Naive B cell (primary cell): ENCODE measurements around the gene IPPK. TPM values are rescaled to one million over a fixed set of nuclear protein-coding genes. Genes with fewer than 3 reads are reported as not detected.

Experiments used
- ATAC-seq, 2 donors: fragments of 150-1000 bp; cut with Tn5 transposase; 2 replicates each; pipeline ENCODE4 v1.10.0; 2021; ENCODE audit warnings: low read depth in 2 of 2, mild to moderate bottlenecking in 2 of 2, moderate library complexity in 2 of 2
- DNase-seq: peaks from one replicate; pipeline ENCODE4 v3.0.0; 2022
- H3K27ac Mint-ChIP-seq, 6 donors: one replicate each; pipeline ENCODE4 v1.8.0; 2020 to 2022; ENCODE audit warnings: mild to moderate bottlenecking in 6 of 6, mixed read lengths in 6 of 6, moderate library complexity in 5 of 6, inconsistent platforms in 2 of 6
- H3K27me3 Mint-ChIP-seq, 3 donors: one replicate each; pipeline ENCODE4 v1.8.0; 2021 to 2022; ENCODE audit warnings: mixed read lengths in 3 of 3, mild to moderate bottlenecking in 1 of 3
- H3K36me3 Mint-ChIP-seq, 2 donors: one replicate each; pipeline ENCODE4 v1.8.0; 2020 to 2022; ENCODE audit warnings: mixed read lengths in 2 of 2, inconsistent platforms in 1 of 2, mild to moderate bottlenecking in 1 of 2
- H3K4me1 Mint-ChIP-seq, 3 donors: one replicate each; pipeline ENCODE4 v1.8.0; 2020 to 2022; ENCODE audit warnings: mixed read lengths in 3 of 3, inconsistent platforms in 1 of 3, mild to moderate bottlenecking in 1 of 3, moderate library complexity in 1 of 3
- H3K4me3 Mint-ChIP-seq, 8 donors: one replicate each; pipeline ENCODE4 v1.8.0; 2020 to 2022; ENCODE audit warnings: mild to moderate bottlenecking in 8 of 8, mixed read lengths in 8 of 8, moderate library complexity in 8 of 8, inconsistent platforms in 2 of 8
- H3K9me3 Mint-ChIP-seq, 7 donors: one replicate each; pipeline ENCODE4 v1.8.0; 2020 to 2022; ENCODE audit warnings: mixed read lengths in 7 of 7, mild to moderate bottlenecking in 5 of 7, inconsistent platforms in 2 of 7, moderate library complexity in 1 of 7
- polyA plus RNA-seq, 6 donors: library from polyadenylated mRNA; unstranded; fragments of 300-500 nt; fragmentation: Illumina TruSeq; gene quantifications; one replicate each; pipeline ENCODE4 v1.2.3, GENCODE V29; 2021; ENCODE audit warnings: low read depth in 6 of 6

Gene IPPK
- polyA plus RNA-seq, 6 donors from 2014 or later: 4.1 to 12.8 (median 6.1) TPM

- Mint-ChIP-seq H3K27ac (peak overlapping the region in 1 of 6 donors; percentile 41), H3K4me3 (no peak overlapping the region), H3K9me3 (peaks cover 0 to 2% (median 0%) of the 10 kb centered on the region in 7 donors), H3K36me3 (peaks cover 18 to 19% of the 10 kb centered on the region in 2 donors), H3K4me1 (no peaks in the 10 kb centered on the region), H3K27me3 (no peaks in the 10 kb centered on the region)
- ATAC-seq (no peak), DNase-seq (no peak)
These were observed 59.2 kb downstream of the IPPK start for GRCh38 chr9:92610470-92611420.

GRCh38 chr9:92608909-92609445 lies 61.0 kb downstream of the IPPK start:
- ATAC-seq (no peak), DNase-seq (no peak)
- no peaks in the 10 kb centered on the region for H3K4me1 Mint-ChIP-seq
- no peak overlapping the region for H3K27ac Mint-ChIP-seq
- peaks cover under 1 to 14% (median 7%) of the 10 kb centered on the region in 7 donors for H3K9me3 Mint-ChIP-seq
- H3K4me3 Mint-ChIP-seq: no peak overlapping the region
- no peaks in the 10 kb centered on the region for H3K27me3 Mint-ChIP-seq
- peaks cover 12 to 17% of the 10 kb centered on the region in 2 donors for H3K36me3 Mint-ChIP-seq

DNA sequence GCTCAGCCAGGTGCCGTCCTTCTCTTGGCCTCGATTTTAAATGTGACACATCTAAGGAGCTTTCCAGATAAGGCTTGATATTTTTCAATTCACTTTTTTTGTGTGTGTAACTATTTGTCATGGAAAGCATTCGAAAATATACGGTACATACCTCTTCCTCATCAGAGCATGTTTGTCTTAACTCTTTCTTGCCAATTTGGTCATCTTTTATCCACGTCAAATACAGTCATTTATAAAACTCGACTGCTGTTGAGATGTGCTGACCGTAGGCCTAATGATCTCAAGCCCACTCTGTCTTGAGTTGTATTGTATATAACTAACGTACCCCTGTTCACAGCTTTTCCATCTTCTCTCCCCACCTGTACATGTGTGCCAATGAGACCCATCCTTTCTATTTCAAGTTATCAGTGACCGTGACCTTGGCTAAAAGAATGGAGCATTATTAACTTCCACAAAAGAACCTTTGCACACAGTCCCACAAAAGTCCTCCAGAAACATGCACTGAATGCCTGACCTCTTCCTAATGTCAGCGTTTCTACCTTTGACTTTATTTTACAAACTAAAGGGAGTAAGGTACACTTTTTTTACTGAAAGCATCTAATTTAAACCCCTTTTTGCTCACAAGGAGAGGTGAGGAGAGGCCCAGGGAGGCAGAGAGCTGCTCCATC lies 61.6 kb downstream of the IPPK start:
- Mint-ChIP-seq H3K27me3 (no peaks in the 10 kb centered on the region), H3K36me3 (peaks cover 17 to 23% of the 10 kb centered on the region in 2 donors), H3K27ac (no peak overlapping the region), H3K4me1 (peaks cover 0 to 3% (median 0%) of the 10 kb centered on the region in 3 donors), H3K4me3 (no peak overlapping the region), H3K9me3 (peaks cover 7 to 20% (median 12%) of the 10 kb centered on the region in 7 donors)
- no peak for DNase-seq
- no peak for ATAC-seq

- H3K27ac Mint-ChIP-seq: no peak overlapping the region
- H3K9me3 Mint-ChIP-seq: peaks cover 8 to 24% (median 14%) of the 10 kb centered on the region in 7 donors
- H3K36me3 Mint-ChIP-seq: peaks cover 18 to 26% of the 10 kb centered on the region in 2 donors
- ATAC-seq (no peak), DNase-seq (no peak)
- no peaks in the 10 kb centered on the region for H3K27me3 Mint-ChIP-seq
- peaks cover 0 to 3% (median 0%) of the 10 kb centered on the region in 3 donors for H3K4me1 Mint-ChIP-seq
- H3K4me3 Mint-ChIP-seq: no peak overlapping the region
These were observed 62.2 kb downstream of the IPPK start for GRCh38 chr9:92607773-92608172.

DNA sequence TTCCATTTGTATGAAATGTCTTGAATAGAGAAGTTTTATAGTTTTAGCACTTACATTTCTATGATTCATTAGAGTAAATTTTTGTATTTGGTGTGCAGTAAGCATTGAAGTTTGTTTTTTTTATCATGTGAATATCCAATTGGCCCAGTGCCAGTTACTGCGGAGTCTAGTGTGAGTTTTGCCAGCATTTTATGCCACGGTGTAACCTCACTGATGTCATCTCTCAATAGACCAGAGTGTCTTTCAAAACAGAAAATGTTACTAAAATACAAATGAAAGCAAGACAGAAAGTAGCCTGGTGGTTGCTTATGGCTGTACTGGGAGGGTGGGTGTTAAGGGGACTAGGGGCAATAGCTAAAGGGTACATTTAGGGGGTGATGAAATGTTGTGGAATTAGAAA lies 62.8 kb downstream of the IPPK start:
- Mint-ChIP-seq H3K9me3 (peaks cover 11 to 24% (median 14%) of the 10 kb centered on the region in 7 donors), H3K36me3 (peaks cover 20 to 28% of the 10 kb centered on the region in 2 donors), H3K27me3 (no peaks in the 10 kb centered on the region)

GRCh38 chr9:92605224-92605623 lies 64.7 kb downstream of the IPPK start:
- ATAC-seq: no peak
- H3K4me3 Mint-ChIP-seq: no peak overlapping the region

More for the DNA sequence above, 62.8 kb downstream of the IPPK start:
- Mint-ChIP-seq H3K4me1 (peaks cover 0 to 3% (median 2%) of the 10 kb centered on the region in 3 donors), H3K27ac (no peak overlapping the region), H3K4me3 (no peak overlapping the region)
- DNase-seq: no peak
- ATAC-seq: no peak

DNA sequence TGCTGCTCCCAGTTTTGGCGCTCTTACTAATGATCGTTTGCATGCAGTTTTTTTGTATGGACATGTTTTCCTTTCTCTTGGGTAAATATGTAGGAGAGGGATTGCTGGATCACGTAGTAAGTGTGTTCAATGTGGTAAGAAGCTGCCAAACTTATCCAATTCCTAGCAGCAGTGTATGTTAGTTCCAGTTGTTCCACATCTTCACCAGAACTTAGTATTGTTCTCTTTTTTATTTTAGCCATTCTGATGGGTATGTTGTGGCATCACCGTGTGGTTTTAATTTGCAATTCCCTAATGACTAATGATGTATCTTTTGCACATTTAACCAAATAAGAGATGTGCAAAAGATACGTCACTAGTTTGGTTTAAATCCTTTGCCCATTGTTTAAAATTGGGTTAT lies 65.9 kb downstream of the IPPK start:
- ATAC-seq: no peak
- DNase-seq: no peak
- Mint-ChIP-seq H3K4me1 (peaks cover 0 to 3% (median 2%) of the 10 kb centered on the region in 3 donors), H3K9me3 (peaks cover 11 to 24% (median 14%) of the 10 kb centered on the region in 7 donors), H3K27ac (no peak overlapping the region), H3K27me3 (no peaks in the 10 kb centered on the region), H3K36me3 (peaks cover 14 to 24% of the 10 kb centered on the region in 2 donors), H3K4me3 (no peak overlapping the region)

More at GRCh38 chr9:92605224-92605623, 64.7 kb downstream of the IPPK start:
- Mint-ChIP-seq H3K27ac (no peak overlapping the region), H3K27me3 (no peaks in the 10 kb centered on the region), H3K4me1 (peaks cover 0 to 3% (median 2%) of the 10 kb centered on the region in 3 donors), H3K9me3 (peaks cover 11 to 24% (median 14%) of the 10 kb centered on the region in 7 donors), H3K36me3 (peaks cover 14 to 24% of the 10 kb centered on the region in 2 donors)
- no peak for DNase-seq

GRCh38 chr9:92603100-92603499 lies 66.8 kb downstream of the IPPK start:
- ATAC-seq: no peak
- Mint-ChIP-seq H3K4me1 (peaks cover 0 to 3% (median 2%) of the 10 kb centered on the region in 3 donors), H3K36me3 (peaks cover 14 to 24% of the 10 kb centered on the region in 2 donors), H3K4me3 (peak overlapping the region in 1 of 8 donors; percentile 50), H3K9me3 (peaks cover 11 to 24% (median 14%) of the 10 kb centered on the region in 7 donors), H3K27ac (no peak overlapping the region), H3K27me3 (no peaks in the 10 kb centered on the region)
- DNase-seq: no peak

GRCh38 chr9:92602413-92602812 lies 67.5 kb downstream of the IPPK start:
- Mint-ChIP-seq H3K27ac (no peak overlapping the region), H3K9me3 (peaks cover 11 to 24% (median 14%) of the 10 kb centered on the region in 7 donors)

GRCh38 chr9:92601451-92601850 lies 68.5 kb downstream of the IPPK start:
- no peak for ATAC-seq
- H3K36me3 Mint-ChIP-seq: peaks cover 14 to 24% of the 10 kb centered on the region in 2 donors
- peak overlapping the region in 1 of 8 donors; percentile 53 for H3K4me3 Mint-ChIP-seq
- peaks cover 0 to 3% (median 2%) of the 10 kb centered on the region in 3 donors for H3K4me1 Mint-ChIP-seq
- no peaks in the 10 kb centered on the region for H3K27me3 Mint-ChIP-seq
- no peak overlapping the region for H3K27ac Mint-ChIP-seq
- H3K9me3 Mint-ChIP-seq: peaks cover 11 to 24% (median 14%) of the 10 kb centered on the region in 7 donors
- no peak for DNase-seq

More at GRCh38 chr9:92602413-92602812, 67.5 kb downstream of the IPPK start:
- no peak for ATAC-seq
- Mint-ChIP-seq H3K4me1 (peaks cover 0 to 3% (median 2%) of the 10 kb centered on the region in 3 donors), H3K36me3 (peaks cover 14 to 24% of the 10 kb centered on the region in 2 donors), H3K27me3 (no peaks in the 10 kb centered on the region), H3K4me3 (no peak overlapping the region)
- DNase-seq: no peak

DNA sequence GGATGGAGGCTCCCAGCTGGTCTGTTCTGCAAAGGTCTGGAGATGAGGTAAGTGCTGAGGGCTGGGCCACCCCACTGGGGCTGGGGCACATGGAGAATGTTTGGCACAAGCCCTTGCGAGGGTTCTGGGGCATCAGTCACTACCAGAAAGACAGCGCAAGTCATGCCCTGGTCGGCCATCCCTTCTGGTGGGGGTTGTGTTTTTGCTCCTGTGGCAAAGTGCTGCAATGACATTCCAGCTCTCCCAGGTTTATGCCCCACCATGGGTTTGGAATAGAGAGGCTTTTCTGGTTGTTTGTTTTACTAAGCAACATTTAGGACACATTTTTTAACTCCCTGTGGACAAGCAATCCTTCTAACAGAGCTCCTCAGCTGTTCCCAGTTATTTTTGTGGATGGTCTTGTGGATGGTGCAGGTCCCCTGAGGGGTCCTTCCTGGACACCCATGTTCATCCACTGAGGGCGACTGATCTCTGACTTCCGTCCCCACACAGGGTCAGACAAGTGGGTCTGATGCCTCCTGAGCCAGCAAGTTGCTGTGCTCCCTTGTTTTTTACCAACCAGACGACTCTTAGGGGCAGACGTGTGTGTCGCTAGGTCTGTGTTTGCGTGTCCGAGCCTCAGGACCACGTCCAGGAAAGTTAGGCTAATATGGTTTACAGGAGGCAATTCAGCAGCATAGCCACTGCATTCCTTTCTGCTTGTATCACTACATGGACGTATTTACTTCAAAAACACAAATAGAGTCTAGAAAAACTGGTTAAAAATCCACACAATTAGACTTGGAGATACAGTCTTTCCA lies 69.3 kb downstream of the IPPK start:
- DNase-seq: no peak
- Mint-ChIP-seq H3K4me1 (peaks cover 0 to 3% (median 2%) of the 10 kb centered on the region in 3 donors), H3K27ac (no peak overlapping the region), H3K9me3 (peaks cover 11 to 22% (median 14%) of the 10 kb centered on the region in 7 donors), H3K36me3 (peaks cover 14 to 24% of the 10 kb centered on the region in 2 donors), H3K4me3 (no peak overlapping the region), H3K27me3 (no peaks in the 10 kb centered on the region)
- no peak for ATAC-seq

GRCh38 chr9:92599938-92600461 lies 69.9 kb downstream of the IPPK start:
- H3K27ac Mint-ChIP-seq: no peak overlapping the region
- H3K9me3 Mint-ChIP-seq: peaks cover 7 to 16% (median 11%) of the 10 kb centered on the region in 7 donors
- ATAC-seq (no peak), DNase-seq (no peak)
- no peaks in the 10 kb centered on the region for H3K27me3 Mint-ChIP-seq
- peaks cover 14 to 24% of the 10 kb centered on the region in 2 donors for H3K36me3 Mint-ChIP-seq
- no peak overlapping the region for H3K4me3 Mint-ChIP-seq
- H3K4me1 Mint-ChIP-seq: peaks cover 0 to 3% (median 2%) of the 10 kb centered on the region in 3 donors
